GM12892 (cell line): ENCODE measurements around the gene TAF15.

Experiments
- DNase-seq: peaks from one replicate; pipeline ENCODE4 v3.0.0; 2011; ENCODE audit not compliant: insufficient read length
- FAIRE-seq: peaks from 2 replicates; lab custom pipeline; 2011; peaks lifted over from hg19 to GRCh38; lab: Jason Lieb, UNC
- POLR2A ChIP-seq: IDR thresholded peaks from 2 replicates; pipeline ENCODE4 v1.6.1; 2011; ENCODE audit warnings: low read depth, low read length, control low read depth
- POLR2AphosphoS5 ChIP-seq: IDR thresholded peaks from 2 replicates; pipeline ENCODE4 v1.6.1; 2011; ENCODE audit warnings: low read depth, low read length, control low read depth
- TAF1 ChIP-seq: IDR thresholded peaks from 2 replicates; pipeline ENCODE4 v1.6.1; 2011; ENCODE audit warnings: low read depth, mild to moderate bottlenecking, control low read depth, low read length, borderline replicate concordance

TAF15 gene

GRCh38 chr17:35769895-35770486, 39.3 kb upstream of the TAF15 start:
- no peak for DNase-seq
- FAIRE-seq, result no peak
- no peak for TF ChIP-seq POLR2AphosphoS5
- no peak for TF ChIP-seq TAF1
- no peak for TF ChIP-seq POLR2A

GRCh38 chr17:35773129-35773528, 36.2 kb upstream of the TAF15 start:
- FAIRE-seq, result no peak
- no peak for DNase-seq
- TF ChIP-seq TAF1, result no peak
- no peak for TF ChIP-seq POLR2A
- no peak for TF ChIP-seq POLR2AphosphoS5

GRCh38 chr17:35773679-35774425, 35.4 kb upstream of the TAF15 start:
- FAIRE-seq (no peak), DNase-seq (no peak)
- TF ChIP-seq TAF1, result no peak
- TF ChIP-seq POLR2AphosphoS5, result no peak
- no peak for TF ChIP-seq POLR2A

- DNase-seq (no peak), FAIRE-seq (no peak)
- no peak for TF ChIP-seq POLR2AphosphoS5
- TF ChIP-seq POLR2A, result no peak
- no peak for TF ChIP-seq TAF1
Observed at GRCh38 chr17:35774499-35774898, 34.8 kb upstream of the TAF15 start.

- FAIRE-seq, result no peak
- no peak for DNase-seq
- TF ChIP-seq POLR2AphosphoS5 (no peak), TAF1 (no peak), POLR2A (no peak)
Observed at GRCh38 chr17:35775039-35775438, 34.2 kb upstream of the TAF15 start.

- FAIRE-seq, result no peak
- TF ChIP-seq POLR2A (no peak), TAF1 (no peak), POLR2AphosphoS5 (no peak)
- DNase-seq, result no peak
Observed at GRCh38 chr17:35775583-35775982, 33.7 kb upstream of the TAF15 start.

GRCh38 chr17:35778641-35779196, 30.6 kb upstream of the TAF15 start:
- FAIRE-seq, result no peak

GRCh38 chr17:35780950-35781349, 28.3 kb upstream of the TAF15 start:
- no peak for FAIRE-seq
- TF ChIP-seq TAF1 (no peak), POLR2AphosphoS5 (no peak), POLR2A (no peak)

More at GRCh38 chr17:35778641-35779196, 30.6 kb upstream of the TAF15 start:
- no peak for DNase-seq
- TF ChIP-seq POLR2A, result no peak
- no peak for TF ChIP-seq POLR2AphosphoS5
- TF ChIP-seq TAF1, result no peak

GRCh38 chr17:35784895-35785294, 24.4 kb upstream of the TAF15 start:
- no peak for DNase-seq
- no peak for FAIRE-seq
- no peak for TF ChIP-seq POLR2A
- no peak for TF ChIP-seq TAF1
- no peak for TF ChIP-seq POLR2AphosphoS5

More at GRCh38 chr17:35780950-35781349, 28.3 kb upstream of the TAF15 start:
- no peak for DNase-seq

GRCh38 chr17:35786941-35787432, 22.3 kb upstream of the TAF15 start:
- no peak for DNase-seq
- TF ChIP-seq TAF1, result no peak
- no peak for TF ChIP-seq POLR2A
- no peak for TF ChIP-seq POLR2AphosphoS5
- no peak for FAIRE-seq

GRCh38 chr17:35788477-35789368, 20.6 kb upstream of the TAF15 start:
- DNase-seq (no peak), FAIRE-seq (no peak)
- no peak for TF ChIP-seq POLR2A
- TF ChIP-seq TAF1, result no peak
- TF ChIP-seq POLR2AphosphoS5, result no peak

- DNase-seq (no peak), FAIRE-seq (no peak)
- TF ChIP-seq POLR2AphosphoS5, result no peak
- no peak for TF ChIP-seq POLR2A
- no peak for TF ChIP-seq TAF1
Observed at GRCh38 chr17:35790841-35791240, 18.4 kb upstream of the TAF15 start.
